GM15510 (cell line): ENCODE measurements around the gene HIVEP3.

Experiments
- POLR2A ChIP-seq: IDR thresholded peaks from 3 replicates; pipeline ENCODE4 v1.6.1; 2011; ENCODE audit warnings: borderline replicate concordance; ENCODE audit not compliant: insufficient read length; ENCODE audit errors: extremely low read depth

HIVEP3 gene

DNA sequence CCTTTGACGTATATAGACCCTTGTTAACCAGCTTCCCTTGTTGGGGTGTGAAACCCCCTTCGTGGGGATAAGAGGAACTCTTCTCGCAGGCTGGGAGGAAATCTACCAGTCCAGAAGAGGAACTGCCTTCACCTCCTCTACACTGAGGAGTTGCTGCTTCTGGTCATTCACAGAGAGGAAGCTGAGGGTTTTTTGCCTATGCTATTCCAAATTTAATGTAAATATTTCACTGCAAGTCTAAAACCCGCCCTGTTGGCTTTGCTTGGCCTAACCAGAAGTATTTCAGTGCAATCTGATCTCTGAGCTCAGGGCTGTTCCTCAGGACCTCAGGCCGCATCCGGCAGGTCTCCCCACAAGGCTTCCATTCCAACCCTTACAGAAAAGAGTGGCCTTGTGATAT, 150.1 kb downstream of the HIVEP3 start:
- TF ChIP-seq POLR2A = no peak

- TF ChIP-seq POLR2A = no peak
Observed at GRCh38 chr1:41767534-41768525, 150.9 kb downstream of the HIVEP3 start.

GRCh38 chr1:41766546-41766945, 152.2 kb downstream of the HIVEP3 start:
- no peak for TF ChIP-seq POLR2A

GRCh38 chr1:41766041-41766440, 152.7 kb downstream of the HIVEP3 start:
- no peak for TF ChIP-seq POLR2A

GRCh38 chr1:41765152-41765551, 153.6 kb downstream of the HIVEP3 start:
- no peak for TF ChIP-seq POLR2A

DNA sequence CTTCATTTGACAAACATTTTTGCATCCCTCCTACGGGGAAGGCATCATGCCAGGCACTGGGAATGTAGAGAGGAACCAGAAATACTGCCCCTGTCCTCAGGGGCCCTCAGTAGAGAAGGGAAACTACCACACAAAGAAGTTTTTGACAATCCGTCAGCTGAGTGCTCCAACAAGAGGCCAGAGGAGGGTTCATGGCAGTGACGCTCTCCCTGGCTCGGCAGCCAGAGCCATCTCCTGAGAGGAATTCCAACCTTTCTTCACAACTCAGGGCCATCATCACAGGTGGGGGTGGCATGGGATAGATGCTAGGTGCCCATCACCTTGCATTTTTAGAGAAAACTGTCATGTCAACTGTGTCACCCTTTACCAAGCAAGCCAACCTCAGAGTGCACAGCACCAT, 154.1 kb downstream of the HIVEP3 start:
- no peak for TF ChIP-seq POLR2A

- no peak for TF ChIP-seq POLR2A
Observed at GRCh38 chr1:41762777-41763176, 155.9 kb downstream of the HIVEP3 start.

GRCh38 chr1:41762251-41762650, 156.5 kb downstream of the HIVEP3 start:
- TF ChIP-seq POLR2A = no peak

GRCh38 chr1:41758904-41759548, 159.7 kb downstream of the HIVEP3 start:
- no peak for TF ChIP-seq POLR2A

DNA sequence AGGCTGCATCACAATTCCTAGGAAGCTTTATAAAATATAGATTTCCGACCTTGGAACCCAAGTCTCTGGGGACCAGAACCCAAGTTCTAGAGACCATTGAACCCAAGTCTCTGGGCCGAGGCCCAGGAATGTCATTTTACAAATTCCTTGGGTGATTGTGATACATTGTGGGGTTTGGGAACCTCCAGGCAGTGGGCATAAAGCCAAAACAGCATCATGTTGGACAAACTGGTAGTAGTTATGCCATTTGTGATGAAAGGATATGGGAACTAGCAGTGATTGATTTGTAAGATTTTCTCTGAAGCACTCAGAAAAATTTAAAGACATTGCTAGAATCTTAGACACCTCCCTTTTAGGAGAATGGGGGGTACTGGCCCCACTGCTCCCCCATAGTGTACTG, 160.2 kb downstream of the HIVEP3 start:
- TF ChIP-seq POLR2A = no peak

DNA sequence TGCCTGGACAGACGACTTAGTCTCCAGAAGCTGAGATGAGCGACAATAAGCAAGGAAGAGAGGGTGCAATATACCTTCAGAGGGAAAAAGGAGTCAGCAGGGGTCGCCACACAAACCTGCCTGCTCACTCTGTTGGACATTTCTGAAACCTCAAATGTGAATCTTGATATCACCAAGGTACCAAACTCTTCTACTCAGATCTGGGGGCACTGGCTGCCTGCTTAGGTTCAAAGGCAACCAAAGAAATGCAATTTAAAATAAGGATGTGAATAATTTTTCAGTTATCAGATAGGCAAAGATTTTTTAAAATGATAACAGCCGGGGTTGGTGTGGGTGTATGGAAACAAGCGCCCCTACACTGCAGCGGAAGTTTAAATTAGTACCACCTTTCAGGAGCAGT, 164.2 kb downstream of the HIVEP3 start:
- no peak for TF ChIP-seq POLR2A

DNA sequence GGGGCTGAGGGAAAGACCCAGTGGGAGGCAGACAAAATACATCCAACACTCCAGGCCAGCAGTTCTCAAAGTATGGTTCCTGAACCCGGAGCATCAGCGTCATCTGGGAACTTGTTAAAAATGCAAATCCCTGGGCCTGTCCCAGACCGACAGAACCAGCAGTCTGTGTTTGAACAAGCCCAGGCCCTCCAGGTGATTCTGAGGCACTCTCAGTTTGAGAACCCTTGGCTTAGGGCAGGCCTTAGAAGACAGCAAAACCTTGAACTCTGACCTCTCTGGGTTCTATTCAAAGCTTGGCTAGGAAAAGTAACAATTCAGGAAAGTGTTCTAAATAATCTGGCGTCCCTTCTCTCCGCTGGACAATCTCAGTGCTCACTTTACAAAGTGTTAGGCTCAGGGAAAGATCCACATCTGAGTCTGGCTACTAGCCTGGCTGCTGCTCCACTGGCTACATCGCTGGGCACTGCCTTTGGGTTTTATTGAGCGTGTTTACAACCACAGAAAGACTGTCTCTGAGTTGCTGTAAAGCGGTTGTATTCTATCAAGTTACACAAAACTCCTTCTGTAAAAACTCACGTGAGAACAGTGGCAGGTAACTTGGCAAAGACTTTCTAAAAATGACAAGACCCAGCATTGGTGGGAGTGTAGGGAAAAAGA, 166.1 kb downstream of the HIVEP3 start:
- peak; percentile 11 for TF ChIP-seq POLR2A

GRCh38 chr1:41751804-41752513, 166.8 kb downstream of the HIVEP3 start:
- peak; percentile 3 for TF ChIP-seq POLR2A

DNA sequence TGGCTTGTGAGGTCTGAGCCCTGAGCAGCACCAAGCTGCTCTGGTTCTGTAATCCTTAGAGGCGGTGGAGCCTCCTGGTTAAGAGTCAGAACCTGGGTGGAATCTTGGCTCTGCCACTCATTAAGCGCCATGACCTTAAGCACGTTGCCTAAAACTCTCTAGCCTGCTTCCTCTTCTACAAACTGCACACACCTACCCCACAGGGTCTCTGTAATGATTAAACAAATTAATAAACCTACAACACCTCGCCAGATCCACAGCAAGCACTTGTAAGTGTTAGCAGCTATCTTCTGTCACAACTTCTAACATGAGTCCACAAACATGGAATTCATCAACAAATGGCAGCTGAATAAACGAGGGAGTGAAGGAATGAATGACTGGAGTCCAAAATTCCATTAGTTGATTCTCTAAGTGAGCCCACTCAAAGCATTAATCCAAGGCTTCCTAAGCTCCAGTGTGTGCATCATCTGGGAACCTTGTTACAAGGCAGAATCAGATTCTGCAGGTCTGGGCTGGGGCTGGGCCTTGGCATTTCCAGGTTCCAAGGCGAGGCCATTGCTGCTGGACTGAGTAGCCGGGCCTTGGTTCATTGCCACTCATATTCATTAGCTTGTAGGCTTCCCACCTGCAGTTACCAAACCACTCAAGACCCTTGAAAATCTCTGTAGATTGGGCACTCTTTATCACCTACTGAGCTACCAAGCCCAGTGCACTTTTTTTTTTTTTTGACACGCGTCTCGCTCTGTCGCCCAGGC, 168.6 kb downstream of the HIVEP3 start:
- TF ChIP-seq POLR2A = no peak
